Endothelial cell of hepatic sinusoid (primary cell): ENCODE results near the gene FMO3.

Source experiments
- in situ Hi-C: cut with HindIII; loops from 2 replicates; pipeline ENCODE4 v1.10.0; 2017; ENCODE audit warnings: low sequenced_read_pairs

FMO3 gene

DNA sequence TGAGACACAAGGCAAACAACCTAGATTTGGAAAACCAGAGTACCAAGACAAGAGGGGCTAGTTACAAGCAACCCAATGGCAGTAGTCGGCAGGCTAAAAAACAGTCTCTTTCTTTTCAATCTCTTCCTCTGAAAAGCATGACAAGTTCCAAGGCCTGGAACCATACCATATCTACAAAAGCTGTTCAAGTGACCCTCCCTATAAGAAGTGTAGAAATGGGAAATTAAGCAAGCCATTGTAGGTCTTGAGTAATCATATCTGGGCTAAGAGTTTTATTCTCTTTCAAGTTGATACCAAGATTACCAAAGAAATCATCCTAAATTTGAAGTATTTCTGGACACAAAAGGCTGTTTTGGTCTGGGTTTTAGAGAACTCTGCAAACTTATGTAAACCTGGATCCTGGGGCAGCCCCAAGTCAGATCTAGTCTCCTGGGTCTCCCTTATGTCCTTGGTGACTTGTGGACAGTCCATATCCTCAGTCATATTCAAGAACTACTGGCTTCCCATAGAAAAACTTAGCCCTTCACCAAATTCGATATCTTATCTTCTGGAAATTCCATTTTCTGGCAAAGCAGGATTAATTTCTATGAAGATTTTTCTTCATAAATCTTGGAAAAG is 24.7 kb downstream of the FMO3 start:
- in situ Hi-C loops: no loop called here

DNA sequence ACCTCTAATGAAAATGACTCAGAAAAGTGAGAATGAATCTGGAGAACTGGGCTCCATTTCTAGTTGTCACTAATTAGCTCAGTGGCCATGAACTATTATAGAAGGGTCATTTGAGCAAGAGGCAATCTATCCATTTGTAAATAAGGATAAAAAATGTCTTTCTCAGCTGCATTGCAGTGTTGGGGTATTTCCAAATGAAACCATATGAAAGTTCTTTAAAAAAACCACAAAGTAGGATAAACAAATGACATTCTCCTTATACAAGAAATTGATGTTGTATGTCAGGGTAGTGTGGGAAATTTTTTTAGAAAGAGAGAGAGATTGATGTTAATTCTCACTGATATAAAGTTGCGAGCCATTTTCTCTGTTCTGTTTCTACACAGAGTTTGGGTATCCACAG is 26.0 kb downstream of the FMO3 start:
- in situ Hi-C loops: no loop called here

DNA sequence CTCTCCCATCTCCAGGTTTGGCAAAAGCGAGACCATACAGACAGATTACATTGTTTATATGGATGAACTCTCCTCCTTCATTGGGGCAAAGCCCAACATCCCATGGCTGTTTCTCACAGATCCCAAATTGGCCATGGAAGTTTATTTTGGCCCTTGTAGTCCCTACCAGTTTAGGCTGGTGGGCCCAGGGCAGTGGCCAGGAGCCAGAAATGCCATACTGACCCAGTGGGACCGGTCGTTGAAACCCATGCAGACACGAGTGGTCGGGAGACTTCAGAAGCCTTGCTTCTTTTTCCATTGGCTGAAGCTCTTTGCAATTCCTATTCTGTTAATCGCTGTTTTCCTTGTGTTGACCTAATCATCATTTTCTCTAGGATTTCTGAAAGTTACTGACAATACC is 26.4 kb downstream of the FMO3 start:
- in situ Hi-C loops: no loop called here

DNA sequence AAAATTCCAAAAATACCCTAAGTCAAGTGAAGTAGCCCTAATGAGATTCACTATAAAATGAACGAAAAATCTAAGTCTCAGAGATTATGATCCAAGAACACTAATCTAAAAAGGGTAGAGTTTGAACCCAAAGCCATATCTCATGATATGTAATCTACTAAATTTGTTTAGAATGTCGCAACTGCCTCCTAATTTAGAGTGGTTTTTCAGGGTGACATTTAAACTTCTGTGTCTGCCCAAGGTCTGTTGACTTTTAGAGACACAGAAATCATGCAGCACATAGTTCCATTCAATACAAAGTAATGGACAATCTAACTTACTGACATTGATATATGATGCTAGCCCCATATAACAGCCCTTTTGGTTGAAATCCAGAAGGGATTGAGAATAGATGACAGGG is 28.9 kb downstream of the FMO3 start:
- in situ Hi-C loops: loop anchor here (5.0 kb wide), 1 partner anchor 52 kb away; no protein-coding TSS in a partner anchor

DNA sequence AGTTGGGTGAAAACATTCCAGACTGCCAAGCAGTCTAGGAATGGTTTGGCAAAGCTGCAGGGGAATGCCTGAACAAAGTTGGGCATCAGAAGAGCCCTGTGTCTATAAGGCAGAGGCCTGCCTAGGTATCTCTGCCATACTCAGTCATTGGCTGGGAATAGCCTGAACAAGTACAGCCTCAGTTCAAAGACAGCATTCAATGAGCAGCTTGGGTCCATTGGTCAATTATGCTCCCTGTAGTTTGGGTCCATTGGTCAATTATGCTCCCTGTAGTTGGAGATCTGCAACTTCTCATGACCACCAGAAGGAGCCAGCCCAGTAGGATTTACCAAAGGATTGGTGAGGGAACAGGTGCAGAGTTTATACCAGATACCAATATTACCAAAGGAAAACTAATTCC is 31.6 kb downstream of the FMO3 start:
- in situ Hi-C loops: loop anchor here (5.0 kb wide), 1 partner anchor 55 kb away; no protein-coding TSS in a partner anchor

DNA sequence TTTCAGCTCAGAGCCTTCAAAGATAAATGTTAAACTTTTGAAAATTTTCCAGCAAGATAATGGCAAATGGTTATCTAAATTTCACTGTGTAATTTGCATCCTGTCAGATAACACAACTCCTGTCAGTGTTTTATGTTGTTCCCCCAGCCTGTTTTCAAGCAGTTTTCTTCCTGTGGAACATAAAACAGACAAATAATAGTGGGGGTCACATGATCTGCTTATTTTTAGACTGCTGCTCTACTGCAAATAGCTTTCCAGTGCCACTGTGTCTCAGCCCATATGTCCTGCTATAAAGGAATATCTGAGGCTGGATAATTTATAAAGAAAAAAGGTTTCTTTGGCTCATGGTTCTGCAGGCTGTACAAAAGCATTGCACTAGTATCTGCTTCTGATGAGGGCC is 32.2 kb downstream of the FMO3 start:
- in situ Hi-C loops: loop anchor here (5.0 kb wide), 1 partner anchor 56 kb away; no protein-coding TSS in a partner anchor

DNA sequence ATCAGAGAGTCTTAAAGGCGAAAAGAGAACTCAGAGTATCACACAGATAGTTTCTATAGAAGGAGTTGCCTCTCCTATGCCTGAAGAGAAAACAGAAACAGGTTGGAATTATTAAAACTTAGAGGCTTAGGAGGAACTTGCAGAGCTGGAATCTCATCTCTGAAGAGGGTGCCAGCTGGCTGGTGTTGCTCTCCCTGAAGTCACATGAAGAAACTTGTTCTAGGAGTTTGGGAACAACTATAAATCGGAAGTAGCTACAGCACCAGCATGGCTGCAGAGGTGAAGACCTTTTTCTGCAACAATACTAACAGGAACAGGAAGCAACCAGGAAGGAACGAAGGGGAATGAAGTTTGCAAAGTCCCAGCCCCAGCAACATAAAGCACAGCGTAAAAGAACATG is 35.8 kb downstream of the FMO3 start:
- in situ Hi-C loops: no loop called here

DNA sequence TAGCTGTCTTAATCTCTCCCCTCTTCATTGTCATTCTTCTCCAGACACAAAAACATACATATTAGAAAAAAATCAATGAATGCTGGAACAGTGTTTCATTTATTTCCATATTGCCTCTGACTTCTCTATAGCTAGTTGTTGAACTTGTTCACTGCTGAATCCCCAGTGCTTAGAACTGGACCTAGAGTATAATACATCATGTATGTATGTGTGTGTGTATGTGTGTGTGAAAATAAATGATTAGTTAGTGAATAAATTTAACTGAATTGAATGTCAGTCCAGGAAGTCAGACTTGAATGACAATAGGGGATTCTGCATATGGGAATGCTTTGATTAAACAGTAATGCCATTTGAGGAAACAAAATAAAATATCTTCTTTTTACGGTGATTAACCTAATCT is 36.4 kb downstream of the FMO3 start:
- in situ Hi-C loops: no loop called here

DNA sequence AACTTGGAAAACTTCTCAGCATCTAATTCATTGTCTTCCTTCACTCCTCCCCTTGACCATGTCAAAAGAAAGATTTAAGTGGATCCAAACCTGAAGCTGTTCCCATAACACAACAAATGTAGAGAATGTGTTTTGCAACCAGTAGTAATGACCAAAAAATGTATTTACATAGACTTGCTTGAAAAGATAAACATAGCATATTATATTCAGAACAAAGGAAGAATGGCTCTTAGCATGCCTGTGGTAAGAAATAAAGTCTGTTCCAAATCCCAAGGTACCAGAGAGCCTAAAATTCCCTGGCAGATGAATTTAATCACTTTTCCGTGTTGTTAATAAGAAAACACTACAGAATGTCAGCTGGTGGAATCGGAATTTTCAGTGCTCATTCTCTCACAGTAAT is 36.8 kb downstream of the FMO3 start:
- in situ Hi-C loops: no loop called here

DNA sequence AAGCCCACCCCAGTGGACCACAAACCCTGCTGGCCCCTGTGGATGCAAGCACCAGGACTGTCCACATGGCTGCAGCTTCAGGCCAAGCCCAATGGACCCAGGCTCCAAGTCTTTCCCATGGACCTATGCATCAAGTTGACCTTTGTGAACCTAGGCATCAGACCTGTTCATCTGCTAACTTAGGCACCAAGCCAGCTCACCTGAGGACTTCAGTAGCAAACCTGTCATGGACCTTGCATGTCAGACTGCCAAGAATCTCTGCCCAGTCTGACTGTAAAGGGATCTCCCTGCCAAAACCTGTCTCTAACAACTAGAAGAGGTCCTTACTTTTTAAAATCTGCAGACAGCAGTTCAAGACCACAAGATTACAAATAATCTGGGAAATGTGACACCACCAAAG is 37.8 kb downstream of the FMO3 start:
- in situ Hi-C loops: no loop called here

DNA sequence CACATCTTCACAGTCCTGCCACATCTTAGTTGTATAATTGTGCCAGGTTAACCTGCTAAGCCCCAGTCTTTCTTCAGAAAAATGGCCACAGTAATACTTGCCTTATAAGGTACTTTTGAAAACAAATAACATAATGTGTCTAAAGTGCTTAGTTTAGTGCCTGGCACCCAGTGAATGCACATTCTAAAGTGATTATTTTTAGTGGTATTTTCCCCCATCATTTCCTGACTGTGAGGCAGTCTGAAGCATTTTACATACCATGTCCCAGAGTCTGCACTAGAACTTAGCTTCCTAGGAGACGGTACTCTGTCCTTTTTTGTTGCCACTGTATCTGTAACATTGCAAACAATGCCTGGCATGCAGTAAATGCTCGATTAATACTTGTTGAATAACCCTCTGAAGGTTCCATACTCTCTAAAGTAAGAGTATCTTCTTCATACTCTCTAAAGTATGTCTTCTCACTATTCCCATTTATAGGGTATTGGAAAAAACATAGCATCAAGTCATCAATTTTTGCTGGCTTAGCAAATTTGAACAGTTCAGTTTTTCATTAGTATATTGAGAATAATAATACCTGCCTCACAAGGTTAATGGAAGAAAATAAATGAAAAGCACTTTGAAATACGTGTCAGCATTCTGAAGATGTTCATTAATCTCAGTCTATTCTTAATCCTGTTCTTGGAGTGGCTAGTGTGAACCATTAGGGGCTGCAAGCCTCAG is 43.7 kb downstream of the FMO3 start:
- in situ Hi-C loops: no loop called here

DNA sequence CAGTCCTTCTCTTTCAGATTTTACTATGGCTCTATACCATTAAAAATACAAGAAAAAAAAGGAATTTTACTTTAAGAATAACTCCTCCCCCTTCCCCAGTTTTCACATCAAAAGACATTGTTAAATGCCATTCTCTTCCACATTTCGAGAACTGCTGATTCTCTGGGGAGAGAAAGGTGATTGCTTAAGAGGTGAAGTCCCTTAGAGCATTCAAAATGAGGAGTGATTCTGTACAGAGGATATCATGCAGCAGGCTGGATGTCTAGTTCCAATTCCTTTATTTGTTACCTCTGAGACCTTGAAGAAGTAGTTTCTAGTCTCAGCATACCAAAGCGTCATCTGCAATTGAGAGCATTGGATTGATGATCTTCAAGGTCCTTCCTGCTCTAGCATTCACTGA is 46.9 kb downstream of the FMO3 start:
- in situ Hi-C loops: no loop called here

DNA sequence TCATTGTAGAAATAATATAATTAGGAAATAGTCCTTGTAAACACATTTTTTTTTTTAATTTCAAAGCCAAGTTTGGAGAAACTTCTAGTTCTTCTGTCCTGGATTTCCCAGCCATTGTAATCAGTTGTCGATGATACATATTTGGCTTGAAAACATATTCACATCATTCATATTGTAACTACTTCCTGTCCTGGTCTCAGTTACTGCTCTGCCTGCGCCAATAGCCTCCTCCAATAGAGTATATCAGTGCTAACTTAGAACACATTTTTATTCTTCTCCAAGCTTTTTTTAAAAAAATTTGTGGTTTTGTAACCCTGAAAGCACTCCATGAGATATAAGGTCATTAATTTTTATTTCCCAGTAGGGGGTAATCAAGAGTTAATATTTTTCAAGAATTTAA is 48.3 kb downstream of the FMO3 start:
- in situ Hi-C loops: no loop called here

DNA sequence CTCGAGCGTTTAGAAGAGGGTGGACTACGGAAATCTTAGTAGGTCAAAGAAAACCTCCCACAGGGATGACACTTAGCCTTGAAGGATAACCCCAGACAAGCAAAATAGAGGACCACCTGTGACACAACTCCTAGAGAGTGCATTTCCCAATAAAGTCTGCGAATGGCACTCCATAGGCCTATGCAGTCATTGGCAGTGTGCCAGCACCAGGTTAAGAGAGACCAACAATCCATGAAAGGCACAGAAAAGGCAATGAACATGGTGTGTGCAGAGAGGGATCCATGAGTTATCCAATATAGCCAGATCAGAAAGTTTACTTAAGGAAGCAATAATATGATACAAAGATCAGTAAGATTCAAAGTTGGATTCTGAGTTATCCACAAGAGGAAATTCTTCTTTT is 49.2 kb downstream of the FMO3 start:
- in situ Hi-C loops: no loop called here

DNA sequence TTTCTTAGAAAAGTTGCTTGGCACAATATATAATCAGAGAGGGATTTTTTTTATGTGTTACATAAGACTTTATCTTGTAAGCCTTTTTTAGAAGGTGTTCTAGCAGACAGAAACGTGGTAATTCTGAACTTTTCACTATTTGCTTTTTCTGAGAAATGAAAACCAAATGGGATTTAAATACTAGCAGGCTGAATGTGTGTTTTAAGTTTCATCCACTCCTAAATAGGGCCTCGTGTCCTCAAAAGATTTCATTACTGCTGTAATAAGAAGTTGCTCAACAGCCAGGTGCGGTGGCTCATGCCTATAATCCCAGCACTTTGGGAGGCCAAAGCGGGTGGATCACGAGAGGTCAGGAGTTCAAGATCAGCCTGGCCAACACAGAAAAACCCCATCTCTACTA is 49.7 kb downstream of the FMO3 start:
- in situ Hi-C loops: no loop called here

DNA sequence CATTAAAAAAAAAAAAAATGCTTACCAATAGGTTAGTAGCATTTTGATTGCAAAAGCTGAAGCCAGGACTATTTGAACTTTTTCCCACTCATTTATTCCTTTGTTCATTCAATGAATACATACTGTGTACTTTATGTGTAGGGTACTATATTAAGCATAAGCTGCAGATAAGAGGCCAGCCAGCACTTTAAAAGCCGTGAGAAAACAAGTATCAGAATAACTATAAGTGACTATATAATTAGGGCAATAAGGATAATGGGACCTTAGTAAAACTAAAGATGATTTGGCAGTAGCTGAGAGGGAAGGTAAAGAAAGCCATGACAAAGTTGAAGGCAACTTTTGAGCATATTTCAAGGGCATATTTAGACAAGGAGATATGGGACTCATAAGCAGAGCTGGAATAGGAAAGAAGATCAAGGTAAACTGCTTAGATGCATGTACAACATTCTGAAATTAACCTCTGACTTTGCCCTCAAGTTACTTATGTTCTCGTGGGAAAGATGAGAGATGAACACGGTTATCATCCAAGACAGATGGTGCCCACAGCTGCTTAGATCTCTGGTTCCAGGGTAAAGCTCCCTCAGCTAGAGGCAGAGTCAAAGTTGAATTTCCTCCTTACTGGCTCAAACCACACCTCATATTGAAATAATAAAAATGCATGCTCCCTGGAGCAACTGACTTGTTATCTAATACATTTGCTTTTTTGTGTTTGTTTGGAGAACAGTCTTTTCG is 50.4 kb downstream of the FMO3 start:
- in situ Hi-C loops: no loop called here

DNA sequence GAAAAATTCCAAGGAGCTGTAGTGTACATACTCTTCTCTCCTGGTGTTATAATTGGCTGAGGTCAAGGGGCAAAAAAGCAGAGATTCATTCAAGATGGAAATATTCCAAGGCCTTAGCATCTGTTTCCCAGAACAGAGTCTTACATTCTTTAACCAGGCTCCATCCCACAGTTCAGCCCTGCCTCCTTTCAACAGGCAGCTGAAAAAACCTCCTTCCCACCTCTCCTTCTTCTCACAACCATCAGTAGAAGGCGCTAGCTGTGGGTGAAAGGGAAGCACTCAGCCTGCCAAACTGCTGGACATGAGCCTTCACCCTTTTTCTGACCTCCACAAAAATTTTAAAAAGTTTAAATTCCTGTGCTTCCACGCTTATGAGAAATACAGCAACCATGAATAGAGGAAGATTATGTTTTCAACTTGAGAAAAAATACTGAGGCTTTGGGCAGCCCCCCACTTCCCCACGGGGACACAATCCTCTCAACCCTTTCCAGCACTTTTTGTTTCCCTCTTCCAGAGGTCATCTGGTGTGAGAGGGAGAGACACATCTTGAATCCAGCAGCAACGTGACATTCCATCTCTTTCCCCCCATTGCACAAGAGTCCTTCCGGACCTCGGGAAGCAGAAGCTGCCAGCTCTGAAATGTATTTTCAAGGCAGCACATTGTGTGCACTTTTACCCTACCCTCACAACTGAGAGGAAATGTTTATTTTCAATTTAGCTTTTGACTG is 51.1 kb downstream of the FMO3 start:
- in situ Hi-C loops: no loop called here

DNA sequence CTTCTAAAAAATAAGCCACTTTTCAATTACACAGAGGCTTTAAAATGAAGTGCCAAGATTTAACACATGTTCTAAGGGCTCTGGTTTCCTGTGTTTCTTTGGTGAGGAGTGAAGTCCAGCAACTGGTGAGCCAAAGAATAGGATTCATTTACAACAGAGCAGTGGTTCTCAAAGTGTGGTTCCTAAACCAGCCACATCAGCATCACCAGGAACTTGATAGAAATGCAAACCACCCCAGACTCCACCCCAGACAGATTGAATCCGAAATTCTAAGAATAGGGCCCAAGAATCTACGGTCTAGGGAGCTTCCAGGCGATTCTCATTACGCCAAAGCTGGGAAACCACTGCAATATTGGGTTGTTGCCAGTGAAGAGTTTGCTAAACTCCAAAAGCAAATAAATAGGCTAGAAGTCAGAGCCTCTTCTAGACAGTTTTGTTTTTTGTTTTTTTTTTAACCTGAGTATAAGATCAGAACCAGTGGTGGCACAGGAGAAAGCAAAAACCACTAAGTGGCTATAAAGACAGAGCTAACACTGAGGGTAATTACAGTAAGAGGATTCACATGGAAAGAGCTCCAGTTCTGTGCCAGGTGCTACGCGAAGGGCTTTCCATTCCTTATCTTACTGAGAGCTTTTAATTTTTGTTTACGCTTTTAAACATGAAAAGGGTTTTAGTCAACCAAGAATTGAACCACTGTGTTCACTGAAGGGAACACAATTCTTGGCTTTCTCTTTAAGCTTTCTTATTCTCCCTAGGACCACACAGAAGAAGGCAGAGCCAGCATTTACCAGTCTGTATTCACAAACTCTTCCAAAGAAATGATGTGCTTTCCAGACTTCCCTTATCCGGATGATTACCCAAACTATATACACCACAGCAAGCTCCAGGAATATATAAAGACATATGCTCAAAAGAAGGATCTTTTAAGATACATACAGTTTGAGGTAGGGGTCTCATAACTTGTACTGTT is 52.0 kb downstream of the FMO3 start:
- in situ Hi-C loops: no loop called here

DNA sequence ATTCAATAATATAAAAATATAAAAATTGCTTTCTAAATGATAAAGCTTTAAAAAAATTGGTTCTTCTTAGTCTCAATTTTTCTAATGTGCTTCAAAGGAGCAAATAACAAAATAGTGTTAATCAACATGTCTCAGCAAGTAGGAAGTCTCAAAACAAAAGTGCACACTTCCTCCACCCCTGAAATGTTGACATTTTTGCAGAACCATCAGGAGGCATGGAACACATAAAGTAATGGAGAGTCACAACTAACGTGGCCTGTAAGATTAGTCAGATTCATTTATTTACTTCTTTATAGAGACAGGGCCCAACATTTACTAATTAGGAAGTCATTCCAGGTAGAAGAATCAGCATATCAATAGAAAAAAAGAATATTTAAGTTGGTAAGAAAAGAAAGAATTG is 59.5 kb downstream of the FMO3 start:
- in situ Hi-C loops: no loop called here

DNA sequence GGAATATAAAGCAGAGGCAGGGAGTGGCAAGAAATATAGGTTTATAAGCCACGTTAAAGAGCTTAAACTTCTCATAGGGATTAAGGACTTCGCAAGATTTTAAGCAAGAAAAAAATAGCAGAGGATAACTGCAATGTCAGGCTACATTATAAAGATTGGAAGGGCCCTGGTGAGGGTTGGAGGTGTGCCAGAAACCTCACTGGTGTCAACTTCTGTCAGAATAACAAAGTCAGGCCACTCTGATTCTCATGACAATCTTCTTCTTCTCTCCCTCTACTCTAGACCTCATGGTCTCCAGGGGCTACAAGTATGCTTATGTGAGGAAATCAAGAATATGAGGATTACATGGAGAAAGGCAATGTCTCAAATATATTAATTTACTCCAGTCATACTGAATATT is 61.8 kb downstream of the FMO3 start:
- in situ Hi-C loops: no loop called here
